Measurements from ENCODE around the gene PDE3A.

The PDE3A gene

GRCh38 chr12:20629414-20630156, 261.2 kb downstream of the PDE3A start:
- Histone ChIP-seq H3K4me3 (ENCODE audit: low read depth in 1 of 2, low read length in 2 of 2) (no peak overlapping the region), H3K9ac (ENCODE audit: low read depth in 1 of 2, low read length in 2 of 2) (no peak overlapping the region), H3K27ac (ENCODE audit: low read depth, low read length) (no peak overlapping the region), H3K27me3 (ENCODE audit: control insufficient read depth in 1 of 2, insufficient read depth in 2 of 2, low read length in 2 of 2) (no peaks in the 10 kb centered on the region), H3K36me3 (ENCODE audit: control insufficient read depth in 1 of 2, insufficient read depth in 2 of 2, low read length in 2 of 2) (no peaks in the 10 kb centered on the region), H3K4me1 (ENCODE audit: control insufficient read depth in 1 of 2, insufficient read depth in 2 of 2, low read length in 2 of 2) (no peaks in the 10 kb centered on the region), H3K9me3 (ENCODE audit: control insufficient read depth in 1 of 2, low read length in 2 of 2) (no peaks in the 10 kb centered on the region)

GRCh38 chr12:20631711-20632110, 263.4 kb downstream of the PDE3A start:
- H3K4me3 ChIP-seq (ENCODE audit: low read depth in 1 of 2, low read length in 2 of 2), result no peak overlapping the region
- no peaks in the 10 kb centered on the region for H3K9me3 ChIP-seq (ENCODE audit: control insufficient read depth in 1 of 2, low read length in 2 of 2)
- no peaks in the 10 kb centered on the region for H3K4me1 ChIP-seq (ENCODE audit: control insufficient read depth in 1 of 2, insufficient read depth in 2 of 2, low read length in 2 of 2)
- no peak overlapping the region for H3K9ac ChIP-seq (ENCODE audit: low read depth in 1 of 2, low read length in 2 of 2)
- H3K36me3 ChIP-seq (ENCODE audit: control insufficient read depth in 1 of 2, insufficient read depth in 2 of 2, low read length in 2 of 2), result peaks cover 0 to 4% of the 10 kb centered on the region in 2 donors
- no peaks in the 10 kb centered on the region for H3K27me3 ChIP-seq (ENCODE audit: control insufficient read depth in 1 of 2, insufficient read depth in 2 of 2, low read length in 2 of 2)
- no peak overlapping the region for H3K27ac ChIP-seq (ENCODE audit: low read depth, low read length)

- H3K27me3 ChIP-seq (ENCODE audit: control insufficient read depth in 1 of 2, insufficient read depth in 2 of 2, low read length in 2 of 2), result no peaks in the 10 kb centered on the region
- H3K9me3 ChIP-seq (ENCODE audit: control insufficient read depth in 1 of 2, low read length in 2 of 2), result no peaks in the 10 kb centered on the region
- H3K4me1 ChIP-seq (ENCODE audit: control insufficient read depth in 1 of 2, insufficient read depth in 2 of 2, low read length in 2 of 2), result no peaks in the 10 kb centered on the region
- H3K9ac ChIP-seq (ENCODE audit: low read depth in 1 of 2, low read length in 2 of 2), result no peak overlapping the region
- H3K27ac ChIP-seq (ENCODE audit: low read depth, low read length), result no peak overlapping the region
- H3K4me3 ChIP-seq (ENCODE audit: low read depth in 1 of 2, low read length in 2 of 2), result no peak overlapping the region
- peaks cover 0 to 3% of the 10 kb centered on the region in 2 donors for H3K36me3 ChIP-seq (ENCODE audit: control insufficient read depth in 1 of 2, insufficient read depth in 2 of 2, low read length in 2 of 2)
Observed at GRCh38 chr12:20641106-20641505, 272.8 kb downstream of the PDE3A start.

GRCh38 chr12:20643822-20644221, 275.5 kb downstream of the PDE3A start:
- H3K9me3 ChIP-seq (ENCODE audit: control insufficient read depth in 1 of 2, low read length in 2 of 2), result no peaks in the 10 kb centered on the region
- H3K4me3 ChIP-seq (ENCODE audit: low read depth in 1 of 2, low read length in 2 of 2), result no peak overlapping the region
- peaks cover 0 to 5% of the 10 kb centered on the region in 2 donors for H3K36me3 ChIP-seq (ENCODE audit: control insufficient read depth in 1 of 2, insufficient read depth in 2 of 2, low read length in 2 of 2)
- H3K27me3 ChIP-seq (ENCODE audit: control insufficient read depth in 1 of 2, insufficient read depth in 2 of 2, low read length in 2 of 2), result no peaks in the 10 kb centered on the region
- no peak overlapping the region for H3K27ac ChIP-seq (ENCODE audit: low read depth, low read length)
- H3K9ac ChIP-seq (ENCODE audit: low read depth in 1 of 2, low read length in 2 of 2), result no peak overlapping the region
- no peaks in the 10 kb centered on the region for H3K4me1 ChIP-seq (ENCODE audit: control insufficient read depth in 1 of 2, insufficient read depth in 2 of 2, low read length in 2 of 2)

- H3K9ac ChIP-seq (ENCODE audit: low read depth in 1 of 2, low read length in 2 of 2), result no peak overlapping the region
- H3K36me3 ChIP-seq (ENCODE audit: control insufficient read depth in 1 of 2, insufficient read depth in 2 of 2, low read length in 2 of 2), result peaks cover 0 to 5% of the 10 kb centered on the region in 2 donors
- H3K4me1 ChIP-seq (ENCODE audit: control insufficient read depth in 1 of 2, insufficient read depth in 2 of 2, low read length in 2 of 2), result no peaks in the 10 kb centered on the region
- H3K4me3 ChIP-seq (ENCODE audit: low read depth in 1 of 2, low read length in 2 of 2), result no peak overlapping the region
- no peaks in the 10 kb centered on the region for H3K9me3 ChIP-seq (ENCODE audit: control insufficient read depth in 1 of 2, low read length in 2 of 2)
- H3K27me3 ChIP-seq (ENCODE audit: control insufficient read depth in 1 of 2, insufficient read depth in 2 of 2, low read length in 2 of 2), result no peaks in the 10 kb centered on the region
- H3K27ac ChIP-seq (ENCODE audit: low read depth, low read length), result no peak overlapping the region
Observed at GRCh38 chr12:20646239-20646827, 278.0 kb downstream of the PDE3A start.

- no peak overlapping the region for H3K9ac ChIP-seq (ENCODE audit: low read depth in 1 of 2, low read length in 2 of 2)
- H3K4me1 ChIP-seq (ENCODE audit: control insufficient read depth in 1 of 2, insufficient read depth in 2 of 2, low read length in 2 of 2), result no peaks in the 10 kb centered on the region
- H3K4me3 ChIP-seq (ENCODE audit: low read depth in 1 of 2, low read length in 2 of 2), result no peak overlapping the region
- peaks cover 0 to 4% of the 10 kb centered on the region in 2 donors for H3K36me3 ChIP-seq (ENCODE audit: control insufficient read depth in 1 of 2, insufficient read depth in 2 of 2, low read length in 2 of 2)
- H3K27ac ChIP-seq (ENCODE audit: low read depth, low read length), result no peak overlapping the region
- no peaks in the 10 kb centered on the region for H3K27me3 ChIP-seq (ENCODE audit: control insufficient read depth in 1 of 2, insufficient read depth in 2 of 2, low read length in 2 of 2)
- no peaks in the 10 kb centered on the region for H3K9me3 ChIP-seq (ENCODE audit: control insufficient read depth in 1 of 2, low read length in 2 of 2)
Observed at GRCh38 chr12:20653871-20654270, 285.5 kb downstream of the PDE3A start.

GRCh38 chr12:20656600-20656999, 288.3 kb downstream of the PDE3A start:
- H3K4me1 ChIP-seq (ENCODE audit: control insufficient read depth in 1 of 2, insufficient read depth in 2 of 2, low read length in 2 of 2), result no peaks in the 10 kb centered on the region
- no peak overlapping the region for H3K4me3 ChIP-seq (ENCODE audit: low read depth in 1 of 2, low read length in 2 of 2)
- peaks cover 5 to 8% of the 10 kb centered on the region in 2 donors for H3K9me3 ChIP-seq (ENCODE audit: control insufficient read depth in 1 of 2, low read length in 2 of 2)
- no peak overlapping the region for H3K9ac ChIP-seq (ENCODE audit: low read depth in 1 of 2, low read length in 2 of 2)
- H3K27me3 ChIP-seq (ENCODE audit: control insufficient read depth in 1 of 2, insufficient read depth in 2 of 2, low read length in 2 of 2), result no peaks in the 10 kb centered on the region
- no peak overlapping the region for H3K27ac ChIP-seq (ENCODE audit: low read depth, low read length)
- H3K36me3 ChIP-seq (ENCODE audit: control insufficient read depth in 1 of 2, insufficient read depth in 2 of 2, low read length in 2 of 2), result peaks cover 0 to 14% of the 10 kb centered on the region in 2 donors

GRCh38 chr12:20657496-20657895, 289.2 kb downstream of the PDE3A start:
- H3K4me3 ChIP-seq (ENCODE audit: low read depth in 1 of 2, low read length in 2 of 2), result no peak overlapping the region
- peaks cover 5 to 13% of the 10 kb centered on the region in 2 donors for H3K9me3 ChIP-seq (ENCODE audit: control insufficient read depth in 1 of 2, low read length in 2 of 2)
- H3K27ac ChIP-seq (ENCODE audit: low read depth, low read length), result no peak overlapping the region
- no peak overlapping the region for H3K9ac ChIP-seq (ENCODE audit: low read depth in 1 of 2, low read length in 2 of 2)
- peaks cover 0 to 21% of the 10 kb centered on the region in 2 donors for H3K36me3 ChIP-seq (ENCODE audit: control insufficient read depth in 1 of 2, insufficient read depth in 2 of 2, low read length in 2 of 2)
- H3K27me3 ChIP-seq (ENCODE audit: control insufficient read depth in 1 of 2, insufficient read depth in 2 of 2, low read length in 2 of 2), result no peaks in the 10 kb centered on the region
- H3K4me1 ChIP-seq (ENCODE audit: control insufficient read depth in 1 of 2, insufficient read depth in 2 of 2, low read length in 2 of 2), result no peaks in the 10 kb centered on the region

- Histone ChIP-seq H3K9me3 (ENCODE audit: control insufficient read depth in 1 of 2, low read length in 2 of 2) (no peaks in the 10 kb centered on the region), H3K4me1 (ENCODE audit: control insufficient read depth in 1 of 2, insufficient read depth in 2 of 2, low read length in 2 of 2) (no peaks in the 10 kb centered on the region), H3K9ac (ENCODE audit: low read depth in 1 of 2, low read length in 2 of 2) (no peak overlapping the region), H3K36me3 (ENCODE audit: control insufficient read depth in 1 of 2, insufficient read depth in 2 of 2, low read length in 2 of 2) (peaks cover 0 to 8% of the 10 kb centered on the region in 2 donors), H3K4me3 (ENCODE audit: low read depth in 1 of 2, low read length in 2 of 2) (no peak overlapping the region), H3K27me3 (ENCODE audit: control insufficient read depth in 1 of 2, insufficient read depth in 2 of 2, low read length in 2 of 2) (no peaks in the 10 kb centered on the region), H3K27ac (ENCODE audit: low read depth, low read length) (no peak overlapping the region)
Observed at GRCh38 chr12:20681334-20681733, 313.0 kb downstream of the PDE3A start.

- H3K9me3 ChIP-seq (ENCODE audit: control insufficient read depth in 1 of 2, low read length in 2 of 2), result no peaks in the 10 kb centered on the region
- H3K4me1 ChIP-seq (ENCODE audit: control insufficient read depth in 1 of 2, insufficient read depth in 2 of 2, low read length in 2 of 2), result no peaks in the 10 kb centered on the region
- no peak within 1 kb of the TSS for H3K4me3 ChIP-seq (ENCODE audit: low read depth in 1 of 2, low read length in 2 of 2)
- no peak within 1 kb of the TSS for H3K9ac ChIP-seq (ENCODE audit: low read depth in 1 of 2, low read length in 2 of 2)
- H3K36me3 ChIP-seq (ENCODE audit: control insufficient read depth in 1 of 2, insufficient read depth in 2 of 2, low read length in 2 of 2), result no peaks in the 10 kb centered on the region
- no peaks in the 10 kb centered on the region for H3K27me3 ChIP-seq (ENCODE audit: control insufficient read depth in 1 of 2, insufficient read depth in 2 of 2, low read length in 2 of 2)
- no peak within 1 kb of the TSS for H3K27ac ChIP-seq (ENCODE audit: low read depth, low read length)
Observed at GRCh38 chr12:20695232-20695631, 326.9 kb downstream of the PDE3A start, which contains the start of gene SLCO1C1. Gene SLCO1C1 (plus strand): TSS chr12:20695332. CDS start chr12:20699577, 4,245 bp downstream.
